ENCODE data around the gene ARL14EP. TPM values are rescaled to one million over a fixed set of nuclear protein-coding genes. Genes with fewer than 3 reads are reported as not detected.

The ARL14EP gene
- total RNA-seq, 1 experiment from 2014 or later = 38.2 TPM

DNA sequence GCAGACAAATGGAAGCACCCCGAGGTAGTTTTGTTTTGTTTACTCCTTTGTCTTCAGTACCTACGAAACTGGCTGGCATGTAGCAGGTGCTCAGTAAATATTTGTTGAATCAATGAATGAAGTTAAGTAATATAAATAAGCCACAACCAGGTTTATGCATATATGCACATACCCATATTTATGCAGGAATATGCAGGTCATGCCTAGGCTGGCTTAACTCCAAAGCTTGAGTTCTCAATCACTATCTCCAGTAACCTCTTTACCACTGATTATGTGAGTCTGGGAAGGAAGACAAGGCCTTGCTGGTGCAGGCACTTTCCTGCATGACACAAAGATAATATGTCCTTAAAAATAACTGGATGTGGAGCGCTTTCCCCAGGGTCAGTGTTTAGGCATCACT lies 27.5 kb downstream of the ARL14EP start:
- H3K27ac ChIP-seq (ENCODE audit: low read length) = no peak overlapping the region
- H3K27me3 ChIP-seq (ENCODE audit: low read length) = no peaks in the 10 kb centered on the region
- no peaks in the 10 kb centered on the region for H3K4me1 ChIP-seq (ENCODE audit: low read length)
- H3K4me3 ChIP-seq (ENCODE audit: low read length) = no peak overlapping the region
- H3K4me2 ChIP-seq (ENCODE audit: low read depth, low read length, poor library complexity, severe bottlenecking) = no peak overlapping the region
- H3K9me3 ChIP-seq (ENCODE audit: low read length) = no peaks in the 10 kb centered on the region
- no peaks in the 10 kb centered on the region for H3K36me3 ChIP-seq (ENCODE audit: insufficient read depth, low read length)
- no peaks in the 10 kb centered on the region for H3K9me2 ChIP-seq (replicated peaks; ENCODE audit: insufficient read depth, low read length)
- no peak for DNase-seq
- no peak overlapping the region for H3K9ac ChIP-seq (ENCODE audit: low read length)
- no peaks in the 10 kb centered on the region for H3K79me2 ChIP-seq (ENCODE audit: low read length)
- H2AFZ ChIP-seq (ENCODE audit: low read length) = no peak overlapping the region
- no peaks in the 10 kb centered on the region for H4K20me1 ChIP-seq (ENCODE audit: insufficient read depth, low read depth, low read length)

DNA sequence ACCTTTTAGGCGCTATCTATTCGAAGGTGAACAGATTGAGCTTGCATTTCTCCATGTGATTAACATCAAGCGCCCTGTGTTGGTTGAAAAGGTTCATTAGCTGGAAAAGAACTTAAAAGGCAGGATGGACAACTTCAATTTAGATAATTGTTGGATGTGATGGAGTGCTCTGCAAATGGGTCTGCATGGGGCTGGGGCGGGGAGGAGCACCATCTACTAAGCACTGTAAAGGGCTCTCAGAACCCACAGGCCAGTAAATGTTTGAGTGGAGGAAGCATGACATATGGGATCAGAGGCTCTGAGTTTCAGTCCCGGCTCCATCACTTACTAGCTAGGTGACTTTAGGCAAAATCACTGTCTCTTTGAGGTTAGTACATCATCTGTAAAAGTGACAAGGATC lies 28.2 kb downstream of the ARL14EP start:
- H2AFZ ChIP-seq (ENCODE audit: low read length) = no peak overlapping the region
- no peaks in the 10 kb centered on the region for H3K9me3 ChIP-seq (ENCODE audit: low read length)
- no peaks in the 10 kb centered on the region for H4K20me1 ChIP-seq (ENCODE audit: insufficient read depth, low read depth, low read length)
- H3K79me2 ChIP-seq (ENCODE audit: low read length) = no peaks in the 10 kb centered on the region
- no peaks in the 10 kb centered on the region for H3K4me1 ChIP-seq (ENCODE audit: low read length)
- no peaks in the 10 kb centered on the region for H3K36me3 ChIP-seq (ENCODE audit: insufficient read depth, low read length)
- no peak overlapping the region for H3K27ac ChIP-seq (ENCODE audit: low read length)
- no peak overlapping the region for H3K9ac ChIP-seq (ENCODE audit: low read length)
- H3K9me2 ChIP-seq (replicated peaks; ENCODE audit: insufficient read depth, low read length) = no peaks in the 10 kb centered on the region
- DNase-seq = no peak
- no peak overlapping the region for H3K4me3 ChIP-seq (ENCODE audit: low read length)
- H3K4me2 ChIP-seq (ENCODE audit: low read depth, low read length, poor library complexity, severe bottlenecking) = no peak overlapping the region
- no peaks in the 10 kb centered on the region for H3K27me3 ChIP-seq (ENCODE audit: low read length)

- H3K79me2 ChIP-seq (ENCODE audit: low read length) = no peaks in the 10 kb centered on the region
- no peak for DNase-seq
- H3K9ac ChIP-seq (ENCODE audit: low read length) = no peak overlapping the region
- no peaks in the 10 kb centered on the region for H3K4me1 ChIP-seq (ENCODE audit: low read length)
- no peaks in the 10 kb centered on the region for H3K9me3 ChIP-seq (ENCODE audit: low read length)
- no peaks in the 10 kb centered on the region for H3K9me2 ChIP-seq (replicated peaks; ENCODE audit: insufficient read depth, low read length)
- H3K4me3 ChIP-seq (ENCODE audit: low read length) = no peak overlapping the region
- H3K27me3 ChIP-seq (ENCODE audit: low read length) = no peaks in the 10 kb centered on the region
- H3K4me2 ChIP-seq (ENCODE audit: low read depth, low read length, poor library complexity, severe bottlenecking) = no peak overlapping the region
- no peaks in the 10 kb centered on the region for H4K20me1 ChIP-seq (ENCODE audit: insufficient read depth, low read depth, low read length)
- H2AFZ ChIP-seq (ENCODE audit: low read length) = no peak overlapping the region
- no peaks in the 10 kb centered on the region for H3K36me3 ChIP-seq (ENCODE audit: insufficient read depth, low read length)
- no peak overlapping the region for H3K27ac ChIP-seq (ENCODE audit: low read length)
Measured at GRCh38 chr11:30356391-30356790, 33.5 kb downstream of the ARL14EP start.

- H3K4me1 ChIP-seq (ENCODE audit: low read length) = no peaks in the 10 kb centered on the region
Measured at GRCh38 chr11:30357872-30358271, 35.0 kb downstream of the ARL14EP start.

DNA sequence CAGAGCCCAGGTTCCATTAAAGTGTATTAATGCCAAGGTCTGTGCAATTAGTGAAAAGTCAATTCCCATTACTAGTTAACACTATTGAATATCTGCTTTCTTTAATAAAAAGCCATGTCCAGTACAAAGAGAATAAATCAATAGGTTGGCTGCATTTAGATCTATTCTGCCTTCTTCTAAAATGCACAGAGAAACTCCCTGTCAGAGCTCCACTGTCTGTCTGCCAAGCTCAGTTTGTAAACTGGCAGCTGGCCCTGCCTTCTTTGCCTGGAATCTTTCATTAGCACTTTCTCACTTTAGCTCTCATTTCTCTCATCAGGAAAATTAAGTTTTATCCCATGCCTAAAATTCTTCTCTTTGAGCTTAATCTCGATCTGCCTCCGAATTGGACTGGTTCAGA lies 35.6 kb downstream of the ARL14EP start:
- Histone ChIP-seq H3K9me2 (replicated peaks; ENCODE audit: insufficient read depth, low read length) (no peaks in the 10 kb centered on the region), H3K9ac (ENCODE audit: low read length) (no peak overlapping the region), H3K36me3 (ENCODE audit: insufficient read depth, low read length) (no peaks in the 10 kb centered on the region), H3K27me3 (ENCODE audit: low read length) (no peaks in the 10 kb centered on the region), H3K9me3 (ENCODE audit: low read length) (no peaks in the 10 kb centered on the region), H2AFZ (ENCODE audit: low read length) (no peak overlapping the region), H3K4me1 (ENCODE audit: low read length) (no peaks in the 10 kb centered on the region), H4K20me1 (ENCODE audit: insufficient read depth, low read depth, low read length) (no peaks in the 10 kb centered on the region), H3K4me2 (ENCODE audit: low read depth, low read length, poor library complexity, severe bottlenecking) (no peak overlapping the region), H3K4me3 (ENCODE audit: low read length) (no peak overlapping the region), H3K79me2 (ENCODE audit: low read length) (no peaks in the 10 kb centered on the region), H3K27ac (ENCODE audit: low read length) (no peak overlapping the region)
- no peak for DNase-seq

More at GRCh38 chr11:30357872-30358271, 35.0 kb downstream of the ARL14EP start:
- no peak overlapping the region for H3K27ac ChIP-seq (ENCODE audit: low read length)
- H3K9me2 ChIP-seq (replicated peaks; ENCODE audit: insufficient read depth, low read length) = no peaks in the 10 kb centered on the region
- DNase-seq = no peak
- no peaks in the 10 kb centered on the region for H3K36me3 ChIP-seq (ENCODE audit: insufficient read depth, low read length)
- H3K27me3 ChIP-seq (ENCODE audit: low read length) = no peaks in the 10 kb centered on the region
- no peaks in the 10 kb centered on the region for H3K9me3 ChIP-seq (ENCODE audit: low read length)
- H3K9ac ChIP-seq (ENCODE audit: low read length) = no peak overlapping the region
- H2AFZ ChIP-seq (ENCODE audit: low read length) = no peak overlapping the region
- H3K4me2 ChIP-seq (ENCODE audit: low read depth, low read length, poor library complexity, severe bottlenecking) = no peak overlapping the region
- H3K4me3 ChIP-seq (ENCODE audit: low read length) = no peak overlapping the region
- no peaks in the 10 kb centered on the region for H4K20me1 ChIP-seq (ENCODE audit: insufficient read depth, low read depth, low read length)
- H3K79me2 ChIP-seq (ENCODE audit: low read length) = no peaks in the 10 kb centered on the region

GRCh38 chr11:30360741-30361140 lies 37.8 kb downstream of the ARL14EP start:
- no peak overlapping the region for H3K9ac ChIP-seq (ENCODE audit: low read length)
- no peaks in the 10 kb centered on the region for H4K20me1 ChIP-seq (ENCODE audit: insufficient read depth, low read depth, low read length)
- H3K9me3 ChIP-seq (ENCODE audit: low read length) = no peaks in the 10 kb centered on the region
- no peaks in the 10 kb centered on the region for H3K27me3 ChIP-seq (ENCODE audit: low read length)
- no peak overlapping the region for H3K4me3 ChIP-seq (ENCODE audit: low read length)
- no peak for DNase-seq
- H2AFZ ChIP-seq (ENCODE audit: low read length) = no peak overlapping the region
- H3K79me2 ChIP-seq (ENCODE audit: low read length) = no peaks in the 10 kb centered on the region
- H3K4me2 ChIP-seq (ENCODE audit: low read depth, low read length, poor library complexity, severe bottlenecking) = no peak overlapping the region
- H3K27ac ChIP-seq (ENCODE audit: low read length) = no peak overlapping the region
- H3K4me1 ChIP-seq (ENCODE audit: low read length) = no peaks in the 10 kb centered on the region
- H3K36me3 ChIP-seq (ENCODE audit: insufficient read depth, low read length) = no peaks in the 10 kb centered on the region
- no peaks in the 10 kb centered on the region for H3K9me2 ChIP-seq (replicated peaks; ENCODE audit: insufficient read depth, low read length)

DNA sequence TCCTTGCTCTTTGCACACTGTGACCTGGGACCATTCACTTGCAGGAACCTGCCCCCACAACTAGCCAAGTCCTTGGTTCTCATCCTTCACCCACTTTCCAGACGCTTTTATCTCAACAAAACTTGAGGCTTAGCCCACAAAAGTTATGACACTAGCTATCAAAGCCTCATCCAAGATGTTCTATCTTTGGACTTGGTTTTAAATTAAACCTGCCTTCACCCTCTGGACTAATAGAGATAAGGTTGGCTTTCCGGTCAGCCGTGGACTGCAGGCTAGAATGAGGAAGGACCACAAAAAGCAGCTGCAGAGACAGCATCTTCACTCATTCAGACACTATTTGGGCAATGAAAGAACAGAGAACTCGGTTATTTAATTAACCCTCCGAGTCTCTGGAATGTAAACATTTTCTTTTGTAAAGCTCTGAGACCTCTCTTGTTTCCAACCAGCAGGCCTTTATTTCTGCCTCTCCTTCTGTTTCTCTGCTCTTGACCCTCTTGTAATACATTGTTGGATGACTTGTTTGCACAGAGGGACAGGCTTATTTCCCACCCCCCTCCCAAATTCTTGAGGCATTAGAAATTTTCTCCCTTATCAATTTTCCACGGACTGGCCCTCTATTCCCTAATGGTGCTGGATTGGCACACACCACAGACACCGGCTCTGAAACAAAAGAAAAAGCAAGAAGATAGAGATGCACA lies 41.4 kb downstream of the ARL14EP start:
- no peak for DNase-seq
- no peaks in the 10 kb centered on the region for H3K27me3 ChIP-seq (ENCODE audit: low read length)
- no peak overlapping the region for H3K4me3 ChIP-seq (ENCODE audit: low read length)
- no peaks in the 10 kb centered on the region for H4K20me1 ChIP-seq (ENCODE audit: insufficient read depth, low read depth, low read length)
- no peaks in the 10 kb centered on the region for H3K36me3 ChIP-seq (ENCODE audit: insufficient read depth, low read length)
- H3K79me2 ChIP-seq (ENCODE audit: low read length) = no peaks in the 10 kb centered on the region
- 0 out of 2 replicates have a peak, but pooled peaks cover 2% of the 10 kb centered on the region for H3K9me2 ChIP-seq (replicated peaks; ENCODE audit: insufficient read depth, low read length)
- H3K9me3 ChIP-seq (ENCODE audit: low read length) = no peaks in the 10 kb centered on the region
- no peak overlapping the region for H3K9ac ChIP-seq (ENCODE audit: low read length)
- H3K27ac ChIP-seq (ENCODE audit: low read length) = no peak overlapping the region
- H3K4me2 ChIP-seq (ENCODE audit: low read depth, low read length, poor library complexity, severe bottlenecking) = no peak overlapping the region
- H3K4me1 ChIP-seq (ENCODE audit: low read length) = no peaks in the 10 kb centered on the region
- no peak overlapping the region for H2AFZ ChIP-seq (ENCODE audit: low read length)

- H2AFZ ChIP-seq (ENCODE audit: low read length) = no peak overlapping the region
- H3K4me1 ChIP-seq (ENCODE audit: low read length) = no peaks in the 10 kb centered on the region
- no peak overlapping the region for H3K4me3 ChIP-seq (ENCODE audit: low read length)
- no peak overlapping the region for H3K27ac ChIP-seq (ENCODE audit: low read length)
- no peaks in the 10 kb centered on the region for H3K9me3 ChIP-seq (ENCODE audit: low read length)
- no peaks in the 10 kb centered on the region for H3K27me3 ChIP-seq (ENCODE audit: low read length)
- no peaks in the 10 kb centered on the region for H3K79me2 ChIP-seq (ENCODE audit: low read length)
- H3K9ac ChIP-seq (ENCODE audit: low read length) = no peak overlapping the region
- H3K9me2 ChIP-seq (replicated peaks; ENCODE audit: insufficient read depth, low read length) = 0 out of 2 replicates have a peak, but pooled peaks cover 2% of the 10 kb centered on the region
- H3K36me3 ChIP-seq (ENCODE audit: insufficient read depth, low read length) = no peaks in the 10 kb centered on the region
- no peak for DNase-seq
- H3K4me2 ChIP-seq (ENCODE audit: low read depth, low read length, poor library complexity, severe bottlenecking) = no peak overlapping the region
- H4K20me1 ChIP-seq (ENCODE audit: insufficient read depth, low read depth, low read length) = no peaks in the 10 kb centered on the region
Measured at GRCh38 chr11:30364837-30365482, 42.1 kb downstream of the ARL14EP start.
